Ramos (cell line): ENCODE results near the gene ADSS1.

Source experiments
- in situ Hi-C: fragments of 300-500 bp; cut with MboI; formaldehyde crosslinking; loops from one replicate; pipeline ENCODE4 v1.14.3; 2022; ENCODE audit warnings: low sequenced_read_pairs; ENCODE audit not compliant: unreplicated experiment

Gene ADSS1

GRCh38 chr14:104723651-104724406 is at the start of gene ADSS1:
Gene ADSS1, plus strand, starts transcription at chr14:104724229. Its CDS starts 42 bp downstream, at chr14:104724271.
- in situ Hi-C loops = no loop called here

- in situ Hi-C loops = no loop called here
Measured at GRCh38 chr14:104675447-104675846, 48.6 kb upstream of the ADSS1 start.

- in situ Hi-C loops = no loop called here
Measured at GRCh38 chr14:104676130-104676693, 47.8 kb upstream of the ADSS1 start.

- in situ Hi-C loops = no loop called here
Measured at GRCh38 chr14:104676694-104677511, 47.1 kb upstream of the ADSS1 start.

- in situ Hi-C loops = no loop called here
Measured at GRCh38 chr14:104677512-104678332, 46.3 kb upstream of the ADSS1 start.

- in situ Hi-C loops = no loop called here
Measured at GRCh38 chr14:104678346-104678745, 45.7 kb upstream of the ADSS1 start.

GRCh38 chr14:104678901-104679705 is 44.9 kb upstream of the ADSS1 start:
- in situ Hi-C loops = no loop called here

GRCh38 chr14:104680056-104680805 is 43.8 kb upstream of the ADSS1 start:
- in situ Hi-C loops = no loop called here

GRCh38 chr14:104680806-104681688 is 43.0 kb upstream of the ADSS1 start:
- in situ Hi-C loops = no loop called here

- in situ Hi-C loops = no loop called here
Measured at GRCh38 chr14:104681689-104682074, 42.3 kb upstream of the ADSS1 start.

- in situ Hi-C loops = no loop called here
Measured at GRCh38 chr14:104682107-104682593, 41.9 kb upstream of the ADSS1 start.

GRCh38 chr14:104683653-104684448 is 40.2 kb upstream of the ADSS1 start:
- in situ Hi-C loops = no loop called here

GRCh38 chr14:104684449-104684821 is 39.6 kb upstream of the ADSS1 start:
- in situ Hi-C loops = no loop called here

GRCh38 chr14:104685216-104685997 is 38.6 kb upstream of the ADSS1 start:
- in situ Hi-C loops = no loop called here

GRCh38 chr14:104685998-104686610 is 37.9 kb upstream of the ADSS1 start:
- in situ Hi-C loops = no loop called here
